Neural cell (in vitro differentiated cells): Measurements from ENCODE around the gene NRG2. TPM values are rescaled to one million over a fixed set of nuclear protein-coding genes. Genes with fewer than 3 reads are reported as not detected.

Experiments used
- H2AFZ ChIP-seq: fragments of 200-600, 300-800 bp; sonication (generic), shearing (Covaris generic); 2 replicates; pipeline ENCODE4 v1.6.0; 2014; ENCODE audit warnings: low read depth, mild to moderate bottlenecking, antibody characterized with exemption, low read length, moderate library complexity
- H3F3A ChIP-seq: fragments of 200-600 bp; shearing (Covaris generic); 2 replicates; pipeline ENCODE4 v1.6.1; 2016; ENCODE audit warnings: mild to moderate bottlenecking, moderate library complexity, mixed read lengths, antibody characterized with exemption, low read length; ENCODE audit not compliant: insufficient read depth, poor library complexity, severe bottlenecking
- H3K27ac ChIP-seq: fragments of 200-600, 300-800 bp; sonication (generic), shearing (Covaris generic); 2 replicates; pipeline ENCODE4 v1.5.1; 2014; ENCODE audit warnings: mild to moderate bottlenecking, low read length, moderate library complexity
- H3K27me3 ChIP-seq: fragments of 300-800, 200-600 bp; sonication (generic), shearing (Covaris generic); 2 replicates; pipeline ENCODE4 v1.6.0; 2014; ENCODE audit warnings: mild to moderate bottlenecking, low read depth, low read length, moderate library complexity; ENCODE audit not compliant: insufficient read depth
- H3K36me3 ChIP-seq: fragments of 300-800, 200-600 bp; sonication (generic), shearing (Covaris generic); 2 replicates; pipeline ENCODE4 v1.5.1; 2014; ENCODE audit warnings: mild to moderate bottlenecking, antibody characterized with exemption, low read length, moderate library complexity; ENCODE audit not compliant: insufficient read depth
- H3K4me2 ChIP-seq: fragments of 300-800, 200-600 bp; sonication (generic), shearing (Covaris generic); 2 replicates; pipeline ENCODE4 v1.6.0; 2014; ENCODE audit warnings: mild to moderate bottlenecking, low read length
- H3K4me3 ChIP-seq: fragments of 300-800, 200-600 bp; sonication (generic), shearing (Covaris generic); 2 replicates; pipeline ENCODE4 v1.5.1; 2014; ENCODE audit warnings: mild to moderate bottlenecking, low read length, moderate library complexity
- H3K79me2 ChIP-seq: fragments of 200-600 bp; shearing (Covaris generic); replicated peaks from 2 replicates; pipeline ENCODE4 v1.6.0; 2014; ENCODE audit warnings: mild to moderate bottlenecking, low read length, moderate library complexity; ENCODE audit not compliant: insufficient read depth
- H3K9ac ChIP-seq: fragments of 300-800, 200-600 bp; sonication (generic), shearing (Covaris generic); 2 replicates; pipeline ENCODE4 v1.6.1; 2016; ENCODE audit warnings: mild to moderate bottlenecking, low read length, mixed read lengths
- H3K9me2 ChIP-seq: fragments of 200-600 bp; shearing (Covaris generic); 2 replicates; pipeline ENCODE4 v1.6.1; 2016; ENCODE audit warnings: mild to moderate bottlenecking, low read length, mixed read lengths; ENCODE audit not compliant: insufficient read depth
- H3K9me3 ChIP-seq: fragments of 200-600, 300-800 bp; sonication (generic), shearing (Covaris generic); 2 replicates; pipeline ENCODE4 v1.6.1; 2016; ENCODE audit warnings: mild to moderate bottlenecking, mixed run types, low read length, moderate library complexity, mixed read lengths
- H4K20me1 ChIP-seq: fragments of 200-600 bp; shearing (Covaris generic); 2 replicates; pipeline ENCODE4 v1.6.1; 2016; ENCODE audit warnings: mild to moderate bottlenecking, mixed run types; ENCODE audit not compliant: insufficient read depth
- EP300 ChIP-seq: fragments of 450-650 bp; conservative IDR thresholded peaks from 2 replicates; pipeline ENCODE4 v1.6.1; 2014; ENCODE audit warnings: antibody characterized with exemption, mild to moderate bottlenecking, moderate library complexity; ENCODE audit not compliant: poor library complexity, severe bottlenecking
- EZH2 ChIP-seq: fragments of 200-600, 300-800 bp; shearing (Covaris generic), sonication (generic); IDR thresholded peaks from 2 replicates; pipeline ENCODE4 v1.6.1; 2014; ENCODE audit warnings: antibody characterized with exemption, low read length, borderline replicate concordance, mild to moderate bottlenecking; ENCODE audit not compliant: insufficient read depth, poor library complexity, severe bottlenecking
- MXI1 ChIP-seq: fragments of 450-650 bp; conservative IDR thresholded peaks from 2 replicates; pipeline ENCODE4 v1.6.1; 2014; ENCODE audit warnings: antibody characterized with exemption, mild to moderate bottlenecking; ENCODE audit not compliant: poor library complexity, severe bottlenecking
- POLR2AphosphoS5 ChIP-seq: IDR thresholded peaks from 2 replicates; pipeline ENCODE4 v1.6.1; 2012
- RAD21 ChIP-seq: fragments of 450-650 bp; conservative IDR thresholded peaks from 2 replicates; pipeline ENCODE4 v1.6.1; 2014; ENCODE audit warnings: antibody characterized with exemption, mild to moderate bottlenecking, moderate library complexity
- SMC3 ChIP-seq: fragments of 450-650 bp; conservative IDR thresholded peaks from 2 replicates; pipeline ENCODE4 v1.6.1; 2014; ENCODE audit warnings: antibody characterized with exemption, mild to moderate bottlenecking, moderate library complexity; ENCODE audit not compliant: poor library complexity
- TAF1 ChIP-seq: IDR thresholded peaks from 2 replicates; pipeline ENCODE4 v1.6.1; 2012; ENCODE audit warnings: low read depth
- polyA plus RNA-seq: library from polyadenylated mRNA; depleted of rRNA; stranded (reverse); fragments of >200 nt; gene quantifications from 2 replicates; pipeline ENCODE4 v1.2.3, GENCODE V29; 2014
- TF ChIP-seq, protein P1 (sequence below): fragments of 450-650 bp; IDR thresholded peaks from 2 replicates; pipeline ENCODE4 v1.5.1; 2014; ENCODE audit warnings: antibody characterized with exemption, mild to moderate bottlenecking, moderate library complexity; ENCODE audit not compliant: poor library complexity, severe bottlenecking
- TF ChIP-seq, protein P2 (sequence below): IDR thresholded peaks from 2 replicates; pipeline ENCODE4 v1.6.1; 2012; ENCODE audit warnings: borderline replicate concordance

NRG2 gene
- polyA plus RNA-seq, 1 donor from 2014 or later: 5.4 TPM

DNA sequence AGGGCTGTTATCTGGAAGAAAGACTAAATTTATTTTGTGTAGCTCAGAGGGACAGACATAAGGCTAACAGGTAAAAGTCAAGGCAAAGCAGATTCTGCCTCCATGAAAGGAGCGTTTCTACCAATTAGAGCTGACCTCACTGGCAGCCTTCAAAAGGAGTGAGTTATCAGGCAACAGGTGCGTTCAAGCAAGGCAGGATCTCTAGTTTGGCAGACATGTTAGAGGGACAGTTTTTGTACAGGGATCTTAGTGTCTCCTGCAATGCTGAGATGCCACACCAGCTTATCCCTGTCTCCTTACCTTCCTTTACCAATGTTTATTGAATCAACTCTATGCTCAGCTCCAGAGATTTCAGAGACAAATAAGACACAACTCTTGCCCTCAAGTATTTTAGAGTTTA lies 73.8 kb downstream of the NRG2 start:
- no peaks in the 10 kb centered on the region for H3K27me3 ChIP-seq
- H3K4me2 ChIP-seq: no peak overlapping the region
- H3F3A ChIP-seq: no peaks in the 10 kb centered on the region
- H3K9ac ChIP-seq: no peak overlapping the region
- H3K36me3 ChIP-seq: no peaks in the 10 kb centered on the region
- no peak overlapping the region for H3K27ac ChIP-seq
- no peak overlapping the region for H3K4me3 ChIP-seq
- H2AFZ ChIP-seq: no peak overlapping the region
- H3K9me3 ChIP-seq: no peaks in the 10 kb centered on the region
- H3K79me2 ChIP-seq: no peaks in the 10 kb centered on the region
- H4K20me1 ChIP-seq: no peaks in the 10 kb centered on the region
- TF ChIP-seq RAD21: no peak
- TF ChIP-seq, protein P1, sequence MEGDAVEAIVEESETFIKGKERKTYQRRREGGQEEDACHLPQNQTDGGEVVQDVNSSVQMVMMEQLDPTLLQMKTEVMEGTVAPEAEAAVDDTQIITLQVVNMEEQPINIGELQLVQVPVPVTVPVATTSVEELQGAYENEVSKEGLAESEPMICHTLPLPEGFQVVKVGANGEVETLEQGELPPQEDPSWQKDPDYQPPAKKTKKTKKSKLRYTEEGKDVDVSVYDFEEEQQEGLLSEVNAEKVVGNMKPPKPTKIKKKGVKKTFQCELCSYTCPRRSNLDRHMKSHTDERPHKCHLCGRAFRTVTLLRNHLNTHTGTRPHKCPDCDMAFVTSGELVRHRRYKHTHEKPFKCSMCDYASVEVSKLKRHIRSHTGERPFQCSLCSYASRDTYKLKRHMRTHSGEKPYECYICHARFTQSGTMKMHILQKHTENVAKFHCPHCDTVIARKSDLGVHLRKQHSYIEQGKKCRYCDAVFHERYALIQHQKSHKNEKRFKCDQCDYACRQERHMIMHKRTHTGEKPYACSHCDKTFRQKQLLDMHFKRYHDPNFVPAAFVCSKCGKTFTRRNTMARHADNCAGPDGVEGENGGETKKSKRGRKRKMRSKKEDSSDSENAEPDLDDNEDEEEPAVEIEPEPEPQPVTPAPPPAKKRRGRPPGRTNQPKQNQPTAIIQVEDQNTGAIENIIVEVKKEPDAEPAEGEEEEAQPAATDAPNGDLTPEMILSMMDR: no peak
- TF ChIP-seq, protein P2, sequence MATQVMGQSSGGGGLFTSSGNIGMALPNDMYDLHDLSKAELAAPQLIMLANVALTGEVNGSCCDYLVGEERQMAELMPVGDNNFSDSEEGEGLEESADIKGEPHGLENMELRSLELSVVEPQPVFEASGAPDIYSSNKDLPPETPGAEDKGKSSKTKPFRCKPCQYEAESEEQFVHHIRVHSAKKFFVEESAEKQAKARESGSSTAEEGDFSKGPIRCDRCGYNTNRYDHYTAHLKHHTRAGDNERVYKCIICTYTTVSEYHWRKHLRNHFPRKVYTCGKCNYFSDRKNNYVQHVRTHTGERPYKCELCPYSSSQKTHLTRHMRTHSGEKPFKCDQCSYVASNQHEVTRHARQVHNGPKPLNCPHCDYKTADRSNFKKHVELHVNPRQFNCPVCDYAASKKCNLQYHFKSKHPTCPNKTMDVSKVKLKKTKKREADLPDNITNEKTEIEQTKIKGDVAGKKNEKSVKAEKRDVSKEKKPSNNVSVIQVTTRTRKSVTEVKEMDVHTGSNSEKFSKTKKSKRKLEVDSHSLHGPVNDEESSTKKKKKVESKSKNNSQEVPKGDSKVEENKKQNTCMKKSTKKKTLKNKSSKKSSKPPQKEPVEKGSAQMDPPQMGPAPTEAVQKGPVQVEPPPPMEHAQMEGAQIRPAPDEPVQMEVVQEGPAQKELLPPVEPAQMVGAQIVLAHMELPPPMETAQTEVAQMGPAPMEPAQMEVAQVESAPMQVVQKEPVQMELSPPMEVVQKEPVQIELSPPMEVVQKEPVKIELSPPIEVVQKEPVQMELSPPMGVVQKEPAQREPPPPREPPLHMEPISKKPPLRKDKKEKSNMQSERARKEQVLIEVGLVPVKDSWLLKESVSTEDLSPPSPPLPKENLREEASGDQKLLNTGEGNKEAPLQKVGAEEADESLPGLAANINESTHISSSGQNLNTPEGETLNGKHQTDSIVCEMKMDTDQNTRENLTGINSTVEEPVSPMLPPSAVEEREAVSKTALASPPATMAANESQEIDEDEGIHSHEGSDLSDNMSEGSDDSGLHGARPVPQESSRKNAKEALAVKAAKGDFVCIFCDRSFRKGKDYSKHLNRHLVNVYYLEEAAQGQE: no peak
- no peak for TF ChIP-seq EP300
- no peak for TF ChIP-seq MXI1
- TF ChIP-seq SMC3: no peak
- no peak for TF ChIP-seq POLR2AphosphoS5
- no peak for TF ChIP-seq TAF1
- TF ChIP-seq EZH2: no peak
- H3K9me2 ChIP-seq: no peaks in the 10 kb centered on the region

DNA sequence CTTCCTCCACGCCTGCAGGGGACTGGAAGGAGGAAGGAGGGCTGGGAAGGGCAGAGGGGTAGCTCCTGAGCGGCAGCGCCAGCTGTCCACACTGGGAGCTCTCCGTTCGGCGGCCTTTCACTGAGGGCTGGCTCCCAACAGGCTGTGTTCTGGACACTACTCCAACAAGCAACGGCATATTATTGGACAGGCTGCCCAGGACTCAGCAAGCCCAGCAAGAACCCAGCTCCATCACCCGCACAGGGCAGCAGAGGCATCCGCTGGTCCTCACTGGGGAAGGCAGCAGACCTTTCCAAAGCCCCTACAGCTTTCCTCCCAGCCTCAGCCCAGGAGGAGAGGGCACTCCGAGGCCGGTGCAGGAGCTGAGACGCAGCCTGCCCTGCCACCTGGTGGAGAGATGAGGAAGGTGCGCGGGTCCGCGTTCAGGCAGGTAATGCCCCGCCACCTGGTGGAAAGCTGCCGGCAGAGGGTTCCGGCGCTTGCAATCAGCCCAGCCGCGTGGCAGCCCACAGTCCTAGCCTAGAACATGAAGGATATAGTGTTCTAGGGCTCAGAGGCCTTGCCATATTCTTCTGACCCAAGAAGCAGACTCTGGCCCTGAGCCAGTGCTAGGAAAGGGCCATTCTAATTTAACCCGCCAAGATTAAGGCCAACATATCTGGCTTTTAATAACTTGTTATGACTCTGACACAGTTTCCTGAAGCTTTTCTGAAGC lies 74.4 kb downstream of the NRG2 start:
- no peak overlapping the region for H3K27ac ChIP-seq

More for the DNA sequence above, 74.4 kb downstream of the NRG2 start:
- Histone ChIP-seq H3K27me3 (no peaks in the 10 kb centered on the region), H3K9ac (no peak overlapping the region), H4K20me1 (no peaks in the 10 kb centered on the region), H3K4me3 (no peak overlapping the region), H3K36me3 (no peaks in the 10 kb centered on the region), H3K79me2 (no peaks in the 10 kb centered on the region), H3K4me2 (no peak overlapping the region), H3K9me2 (no peaks in the 10 kb centered on the region), H3K9me3 (no peaks in the 10 kb centered on the region), H2AFZ (no peak overlapping the region), H3F3A (no peaks in the 10 kb centered on the region)
- TF ChIP-seq MXI1 (peak; percentile 35), POLR2AphosphoS5 (no peak), EP300 (no peak), EZH2 (no peak), RAD21 (peak; percentile 99), SMC3 (peak; percentile 99)
- TF ChIP-seq, protein P2: no peak
- TF ChIP-seq, protein P1: peak; percentile 100
